Measurements from ENCODE around the gene ZNF615.

DNA sequence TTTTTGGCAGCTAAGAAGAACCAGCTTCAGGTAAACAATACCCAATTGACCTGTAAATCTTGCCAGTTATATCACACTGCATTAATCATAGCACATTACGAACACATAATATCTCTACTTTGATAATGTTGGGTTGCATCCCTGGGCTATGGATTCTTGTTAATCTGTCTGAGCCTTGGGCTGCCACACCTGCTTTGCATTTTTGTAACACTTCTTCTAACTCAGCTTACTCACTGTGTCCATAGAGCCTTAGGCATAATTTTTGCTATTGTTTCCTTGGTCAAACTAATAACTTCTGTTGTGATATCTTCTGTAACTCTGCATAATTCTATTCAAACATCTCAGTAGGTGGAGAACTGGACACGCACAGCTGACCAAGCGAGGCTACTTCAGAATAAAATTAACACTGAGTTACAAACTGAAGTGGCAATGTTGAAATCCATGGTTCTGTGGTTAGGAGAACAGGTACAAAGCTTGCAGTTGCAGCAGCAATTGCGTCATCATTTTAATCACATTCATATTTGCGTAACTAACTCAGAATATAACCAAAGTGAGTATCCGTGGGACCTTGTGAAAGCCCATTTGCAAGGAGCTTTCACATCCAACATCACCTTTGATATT, 27.8 kb downstream of the ZNF615 start:
- TF ChIP-seq, protein P1, sequence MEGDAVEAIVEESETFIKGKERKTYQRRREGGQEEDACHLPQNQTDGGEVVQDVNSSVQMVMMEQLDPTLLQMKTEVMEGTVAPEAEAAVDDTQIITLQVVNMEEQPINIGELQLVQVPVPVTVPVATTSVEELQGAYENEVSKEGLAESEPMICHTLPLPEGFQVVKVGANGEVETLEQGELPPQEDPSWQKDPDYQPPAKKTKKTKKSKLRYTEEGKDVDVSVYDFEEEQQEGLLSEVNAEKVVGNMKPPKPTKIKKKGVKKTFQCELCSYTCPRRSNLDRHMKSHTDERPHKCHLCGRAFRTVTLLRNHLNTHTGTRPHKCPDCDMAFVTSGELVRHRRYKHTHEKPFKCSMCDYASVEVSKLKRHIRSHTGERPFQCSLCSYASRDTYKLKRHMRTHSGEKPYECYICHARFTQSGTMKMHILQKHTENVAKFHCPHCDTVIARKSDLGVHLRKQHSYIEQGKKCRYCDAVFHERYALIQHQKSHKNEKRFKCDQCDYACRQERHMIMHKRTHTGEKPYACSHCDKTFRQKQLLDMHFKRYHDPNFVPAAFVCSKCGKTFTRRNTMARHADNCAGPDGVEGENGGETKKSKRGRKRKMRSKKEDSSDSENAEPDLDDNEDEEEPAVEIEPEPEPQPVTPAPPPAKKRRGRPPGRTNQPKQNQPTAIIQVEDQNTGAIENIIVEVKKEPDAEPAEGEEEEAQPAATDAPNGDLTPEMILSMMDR (IDR thresholded peaks at IDR 0.05): no peak
- TF ChIP-seq POLR2A (IDR thresholded peaks at IDR 0.05): no peak

Data from tibial nerve (tissue), 3 donors.